Suppressor macrophage treated with lipopolysaccharide for 4 hours (primary cell): Measurements from ENCODE around the gene DNAJC5.
"Not testable (repeated sequence)": the region's sequence is repeated elsewhere in the genome, so short reads cannot be mapped to it uniquely, and the experiment has no call there.

Experiments
- DNase-seq: peaks from one replicate; pipeline ENCODE4 v3.0.0-alpha.2; 2020

DNAJC5 gene

GRCh38 chr20:63969838-63970713 lies 75.2 kb downstream of the DNAJC5 start, which contains the start of gene ZNF512B:
ZNF512B (minus strand) TSS chr20:63969930; CDS start chr20:63967950, 1,980 bp downstream.
- peak; percentile 43 for DNase-seq

GRCh38 chr20:63970714-63971431 lies 75.9 kb downstream of the DNAJC5 start:
- no peak for DNase-seq

DNA sequence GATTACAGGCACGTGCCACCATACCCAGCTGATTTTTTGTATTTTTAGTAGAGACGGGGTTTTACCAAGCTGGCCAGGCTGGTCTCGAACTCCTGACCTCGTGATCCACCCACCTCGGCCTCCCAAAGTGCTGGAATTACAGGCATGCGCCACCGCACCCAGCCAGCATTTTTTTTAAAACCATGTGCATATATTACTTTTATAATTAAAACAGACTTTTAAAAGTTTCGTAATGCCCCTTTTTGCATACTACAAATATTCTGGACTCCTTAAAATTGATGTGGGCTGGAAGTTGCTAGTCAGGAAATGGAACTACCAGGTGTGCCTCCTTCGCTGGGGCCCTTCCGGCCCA lies 77.0 kb downstream of the DNAJC5 start:
- not testable (repeated sequence) for DNase-seq

- no peak for DNase-seq
These were observed 77.6 kb downstream of the DNAJC5 start for GRCh38 chr20:63972312-63973159.

- DNase-seq: no peak
These were observed 78.2 kb downstream of the DNAJC5 start for GRCh38 chr20:63973160-63973479.

DNA sequence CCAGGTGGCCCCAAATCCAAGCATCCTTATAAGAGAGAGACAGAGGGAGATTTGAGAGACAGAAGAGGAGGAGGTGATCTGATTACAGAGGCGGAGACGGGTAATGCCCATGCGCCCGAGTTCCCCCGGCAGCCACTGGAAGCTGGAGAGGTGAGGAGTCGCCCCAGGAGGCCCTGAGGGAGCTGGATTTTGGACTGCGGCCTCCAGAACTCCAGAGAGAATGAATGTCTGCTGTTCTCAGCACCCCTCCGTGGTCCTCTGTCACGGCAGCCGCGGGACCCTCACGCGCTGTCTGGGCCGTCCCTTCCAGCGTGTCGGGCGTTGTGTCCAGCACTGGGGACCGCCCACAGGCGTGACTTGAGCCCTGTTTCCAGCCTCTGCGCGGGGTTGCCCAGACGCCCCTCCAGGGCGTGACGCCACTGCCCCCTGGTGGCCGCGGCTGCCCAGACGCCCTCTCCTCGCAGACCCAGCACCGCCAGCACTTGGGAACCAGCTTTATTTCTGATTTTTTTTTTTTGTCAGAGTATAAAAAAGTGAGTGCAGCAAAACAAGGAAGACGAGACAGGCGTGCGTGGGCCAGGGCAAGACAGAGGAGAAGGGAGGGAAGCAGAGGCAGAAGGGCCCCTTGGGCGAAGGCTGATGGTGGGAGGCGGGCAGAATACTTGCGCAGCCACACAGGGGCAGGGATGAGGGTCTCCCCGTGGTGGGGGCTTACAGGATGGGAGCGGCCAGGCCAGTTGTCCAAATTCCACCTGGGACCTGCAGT lies 78.9 kb downstream of the DNAJC5 start:
- peak; percentile 94 for DNase-seq

DNA sequence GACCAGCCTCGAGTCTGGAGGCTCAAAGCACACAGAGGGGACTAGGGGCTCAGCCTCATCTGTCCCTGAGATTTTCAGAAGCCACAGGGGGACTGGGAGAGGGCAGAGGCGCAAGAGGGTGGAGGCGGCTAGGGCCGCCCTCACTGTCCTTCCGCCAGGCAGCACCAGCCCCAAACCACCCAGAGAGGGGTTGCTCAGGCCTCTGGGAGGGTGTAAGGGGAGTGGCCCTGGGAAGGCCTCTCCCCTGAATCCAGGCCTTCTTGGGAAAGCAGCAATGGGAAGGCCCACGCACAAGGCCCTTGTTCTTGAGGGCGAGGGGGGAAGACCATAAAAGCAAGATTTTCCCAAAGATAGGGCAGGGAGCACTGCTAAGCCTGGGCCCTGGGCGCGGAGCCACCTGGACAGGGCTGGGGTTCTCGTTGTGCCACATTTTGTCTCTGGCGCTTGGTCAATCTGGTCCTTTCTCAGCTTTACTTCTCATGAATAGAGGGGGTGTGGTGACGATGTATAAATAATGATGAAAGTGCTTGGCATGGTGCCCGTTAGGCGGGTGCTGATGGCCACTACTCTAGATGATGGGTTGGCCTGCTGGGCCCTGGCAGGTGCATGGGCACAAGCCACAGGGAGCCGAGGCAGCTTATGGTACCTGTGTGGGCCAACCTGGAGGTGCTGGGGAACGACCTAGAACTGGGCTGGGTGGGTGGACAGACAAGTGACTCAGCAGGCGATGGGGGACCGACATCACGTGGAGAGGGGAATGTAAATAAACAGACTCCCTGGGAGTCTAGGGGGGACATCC lies 79.7 kb downstream of the DNAJC5 start:
- DNase-seq: no peak

GRCh38 chr20:63976511-63976910 lies 81.6 kb downstream of the DNAJC5 start:
- not testable (repeated sequence) for DNase-seq

- DNase-seq: no peak
These were observed 82.2 kb downstream of the DNAJC5 start for GRCh38 chr20:63976980-63977738.

- DNase-seq: peak; percentile 55
These were observed 82.9 kb downstream of the DNAJC5 start for GRCh38 chr20:63977739-63978276.

DNA sequence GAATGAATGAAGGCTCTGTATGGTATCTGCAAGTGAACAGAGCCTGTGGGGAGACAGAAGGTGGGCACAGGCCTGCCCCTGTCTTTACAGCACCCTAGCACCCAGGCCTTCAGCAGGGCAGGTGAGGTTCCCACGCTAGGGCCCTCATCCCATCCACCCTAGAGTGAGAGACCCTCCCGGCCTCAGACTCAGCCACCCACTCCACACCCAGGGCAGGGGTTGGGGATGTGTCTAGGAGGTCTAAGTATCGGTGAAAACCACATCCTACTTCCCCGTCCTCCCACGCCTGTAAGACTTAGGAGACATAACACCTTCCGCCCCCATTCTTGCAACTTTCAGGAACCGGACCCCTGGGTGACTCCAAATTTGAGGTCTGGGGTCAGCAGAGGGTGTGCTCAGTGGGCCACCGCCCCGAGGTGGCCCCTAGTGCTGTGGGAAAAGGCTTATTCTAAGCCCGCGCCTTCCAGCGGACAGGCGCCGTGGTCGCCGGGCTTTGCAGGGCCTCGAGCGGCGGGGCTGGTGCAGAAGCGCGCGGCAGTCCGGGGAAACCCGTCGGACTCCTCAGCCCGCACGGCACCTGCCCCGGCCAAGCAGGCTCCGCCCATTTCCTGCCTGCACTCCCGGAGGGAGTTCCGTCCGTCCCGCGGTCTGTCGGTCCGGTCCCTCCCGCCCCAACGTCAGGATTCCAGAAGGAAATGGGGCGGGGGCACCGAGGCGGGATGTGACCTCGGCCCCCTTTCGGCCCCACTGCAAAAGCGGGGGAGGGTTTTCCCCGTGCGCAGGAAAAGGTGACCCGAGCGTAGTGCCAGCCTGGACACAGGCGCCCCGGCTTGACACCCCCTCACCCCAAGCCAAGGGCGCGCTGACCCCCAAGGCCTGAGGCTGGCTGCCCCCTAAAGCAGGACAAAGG lies 83.6 kb downstream of the DNAJC5 start:
- DNase-seq: peak; percentile 33

- DNase-seq: no peak
These were observed 84.3 kb downstream of the DNAJC5 start for GRCh38 chr20:63979229-63979556.

GRCh38 chr20:63979557-63980316 lies 84.8 kb downstream of the DNAJC5 start, which contains the start of gene SAMD10:
SAMD10 (minus strand) TSS chr20:63979642; CDS start chr20:63979467, 175 bp downstream.
- DNase-seq: peak; percentile 93

DNA sequence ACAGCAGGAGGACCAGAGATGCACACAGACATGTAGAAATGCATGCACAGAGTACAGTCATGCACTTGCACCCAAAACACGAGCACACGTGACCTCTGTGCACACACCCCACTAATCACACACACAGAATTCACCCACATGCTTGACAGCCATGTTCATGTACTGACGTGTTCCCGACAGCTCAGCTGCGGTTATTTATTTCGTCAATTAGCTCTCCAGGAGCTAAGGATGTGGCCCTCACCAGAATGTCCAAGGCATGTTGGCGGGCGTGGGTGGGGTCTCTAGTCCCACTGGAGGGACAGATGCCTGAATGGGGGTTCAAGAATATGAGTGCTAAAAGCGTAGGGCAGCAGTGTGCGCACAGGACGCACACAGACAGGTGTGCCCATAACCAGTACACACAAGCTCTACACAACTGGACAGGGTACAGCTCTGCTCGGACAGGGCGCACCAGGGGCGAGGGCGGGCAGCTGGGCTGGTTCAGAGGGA lies 85.4 kb downstream of the DNAJC5 start:
- DNase-seq: peak; percentile 33

DNA sequence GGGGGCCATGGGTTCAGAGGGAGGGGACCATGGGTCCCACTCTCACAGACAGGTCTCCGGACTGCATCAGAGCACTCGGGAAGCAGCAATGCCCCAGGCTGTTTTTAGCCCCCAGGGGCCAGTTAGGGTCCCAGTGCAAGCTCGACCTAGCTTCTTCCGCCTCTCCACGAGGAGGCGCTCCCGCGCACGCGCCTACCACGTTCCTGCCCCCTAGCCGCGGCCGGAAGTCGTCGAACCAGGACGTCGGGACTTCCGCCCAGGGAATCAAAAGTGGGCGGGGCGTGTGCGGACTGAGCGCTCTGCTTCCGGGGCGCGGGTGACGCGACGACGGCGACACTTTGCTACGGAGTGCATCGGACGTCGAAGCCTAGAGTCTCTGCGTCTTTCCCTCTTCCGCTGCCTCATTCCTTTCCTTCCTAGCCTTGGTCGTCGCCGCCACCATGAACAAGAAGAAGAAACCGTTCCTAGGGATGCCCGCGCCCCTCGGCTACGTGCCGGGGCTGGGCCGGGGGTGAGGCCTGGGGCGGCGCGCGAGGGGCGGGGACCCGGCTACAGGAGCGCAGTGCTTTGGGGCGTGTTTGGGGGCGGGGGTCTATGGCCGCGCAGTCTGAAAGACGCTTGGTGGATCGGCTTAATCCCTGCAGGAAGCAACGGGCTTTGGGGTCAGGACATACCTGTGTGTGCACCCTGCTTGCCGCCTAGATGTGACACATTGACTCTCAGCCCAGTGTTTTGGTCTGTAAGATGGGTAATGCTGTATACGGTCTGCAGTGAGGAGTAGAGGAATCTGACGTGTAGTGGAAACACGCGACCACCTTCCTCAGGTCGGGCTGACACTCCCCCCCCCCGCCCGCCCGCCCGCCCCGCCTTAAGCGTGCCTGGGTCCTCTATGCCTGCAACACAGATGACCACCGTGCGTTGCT lies 86.1 kb downstream of the DNAJC5 start, which contains the start of gene PRPF6:
Gene PRPF6 (plus strand): TSS at position 327 of the 923 bp plus-strand sequence. CDS start 114 bp downstream, at position 441.
- peak; percentile 99 for DNase-seq

- no peak for DNase-seq
These were observed 88.0 kb downstream of the DNAJC5 start for GRCh38 chr20:63982937-63983336.
